GM18519 (cell line): ENCODE measurements around the gene SFTPB.

Source experiments
- ATAC-seq: cut with Tn5 transposase; IDR thresholded peaks from one replicate; pipeline ENCODE4 v1.9.1; 2021; ENCODE audit warnings: mild to moderate bottlenecking, moderate library complexity; ENCODE audit not compliant: unreplicated experiment, low FRiP score

Gene SFTPB

DNA sequence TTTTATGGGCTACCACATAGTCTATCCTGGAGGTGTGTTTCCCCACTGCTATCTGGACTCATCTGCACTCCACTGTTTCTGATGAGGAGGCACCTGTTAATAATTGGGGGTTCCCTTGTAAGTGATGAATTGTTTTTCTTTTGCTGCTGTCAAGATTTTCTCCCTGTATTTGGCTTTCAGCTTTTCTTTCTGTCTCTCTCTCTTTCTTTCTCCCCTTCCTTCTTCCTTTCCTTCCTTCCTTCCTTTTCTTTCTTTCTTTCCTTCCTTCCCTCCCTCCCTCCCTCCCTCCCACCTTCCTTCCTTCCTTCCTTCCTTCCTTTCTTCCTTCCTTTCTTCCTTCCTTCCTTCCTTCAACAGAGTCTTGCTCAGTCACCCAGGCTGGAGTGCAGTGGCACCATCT, 35.3 kb upstream of the SFTPB start:
- no peak for ATAC-seq

DNA sequence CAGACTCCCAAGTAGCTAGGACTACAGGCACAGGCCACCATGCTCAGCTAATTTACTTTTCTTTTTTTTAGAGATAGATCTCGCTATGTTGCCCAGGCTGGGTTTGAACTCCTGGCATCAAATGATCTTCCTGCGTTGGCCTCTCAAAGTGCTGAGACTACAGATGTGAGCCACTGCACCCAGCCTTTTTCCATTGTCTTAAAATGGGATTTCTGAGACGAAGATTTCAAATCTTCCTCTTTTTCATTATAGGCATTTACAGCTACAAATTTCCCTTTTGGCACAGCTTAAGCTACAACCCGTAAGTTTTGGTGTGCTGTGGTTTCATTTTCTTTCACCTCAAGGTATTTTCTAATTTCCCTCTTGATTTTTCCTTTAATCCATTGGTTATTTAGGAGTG, 34.8 kb upstream of the SFTPB start:
- ATAC-seq = no peak

DNA sequence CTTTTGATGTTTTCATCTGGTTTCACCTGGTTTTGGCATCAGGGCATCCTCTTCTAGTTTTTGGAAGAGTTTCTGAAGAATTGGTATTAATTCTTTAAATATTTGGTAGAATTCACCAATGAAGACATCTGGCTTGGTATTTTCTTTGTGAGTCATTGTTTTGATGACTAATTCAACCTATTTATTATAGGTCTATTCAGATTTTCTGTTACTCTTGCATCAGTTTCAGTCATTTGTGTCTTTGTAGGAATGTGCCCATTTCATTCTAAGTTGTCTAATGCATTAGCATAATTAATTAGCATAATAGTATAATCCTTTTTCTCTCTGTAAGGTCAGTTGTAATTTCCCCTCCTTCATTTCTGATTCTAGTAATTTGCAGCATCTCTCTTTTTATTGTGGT, 34.2 kb upstream of the SFTPB start:
- no peak for ATAC-seq

DNA sequence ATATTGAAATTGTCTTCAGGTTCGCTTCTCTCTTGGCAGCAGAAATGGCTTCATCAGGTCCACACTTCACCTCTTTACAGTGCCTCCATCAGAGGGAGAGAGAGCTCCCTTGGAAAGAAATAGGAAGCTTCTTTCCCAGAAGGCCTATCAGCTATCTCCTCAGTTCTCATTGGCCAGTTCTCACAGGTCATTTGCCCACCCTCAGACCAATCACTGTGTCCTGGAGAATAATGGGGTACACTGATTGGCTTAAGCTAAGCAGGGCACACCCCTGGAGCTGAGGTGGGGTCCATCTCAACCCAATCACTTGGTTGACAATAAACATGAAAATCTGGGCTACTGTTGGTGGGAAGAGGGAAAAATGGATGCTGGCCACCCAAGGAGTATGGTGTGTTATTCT, 31.3 kb upstream of the SFTPB start:
- ATAC-seq = no peak

DNA sequence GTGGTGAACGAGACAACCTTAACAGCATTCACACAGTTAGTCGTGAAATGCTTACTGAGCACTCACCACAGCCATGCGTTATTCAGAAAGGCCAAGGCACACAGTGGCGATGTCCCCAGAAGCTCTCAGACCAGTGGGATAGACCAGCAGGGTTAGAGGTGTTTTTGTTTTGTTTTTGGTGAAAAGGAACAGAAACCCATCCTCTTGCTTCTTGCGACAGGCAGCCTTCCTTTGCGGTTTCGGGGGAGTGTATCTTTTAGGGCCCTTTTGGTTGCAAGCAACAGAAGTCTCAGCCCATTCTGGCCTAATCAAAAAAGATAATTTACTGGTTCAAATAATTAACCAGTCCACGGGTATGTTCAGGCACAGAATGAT, 30.9 kb upstream of the SFTPB start:
- no peak for ATAC-seq

DNA sequence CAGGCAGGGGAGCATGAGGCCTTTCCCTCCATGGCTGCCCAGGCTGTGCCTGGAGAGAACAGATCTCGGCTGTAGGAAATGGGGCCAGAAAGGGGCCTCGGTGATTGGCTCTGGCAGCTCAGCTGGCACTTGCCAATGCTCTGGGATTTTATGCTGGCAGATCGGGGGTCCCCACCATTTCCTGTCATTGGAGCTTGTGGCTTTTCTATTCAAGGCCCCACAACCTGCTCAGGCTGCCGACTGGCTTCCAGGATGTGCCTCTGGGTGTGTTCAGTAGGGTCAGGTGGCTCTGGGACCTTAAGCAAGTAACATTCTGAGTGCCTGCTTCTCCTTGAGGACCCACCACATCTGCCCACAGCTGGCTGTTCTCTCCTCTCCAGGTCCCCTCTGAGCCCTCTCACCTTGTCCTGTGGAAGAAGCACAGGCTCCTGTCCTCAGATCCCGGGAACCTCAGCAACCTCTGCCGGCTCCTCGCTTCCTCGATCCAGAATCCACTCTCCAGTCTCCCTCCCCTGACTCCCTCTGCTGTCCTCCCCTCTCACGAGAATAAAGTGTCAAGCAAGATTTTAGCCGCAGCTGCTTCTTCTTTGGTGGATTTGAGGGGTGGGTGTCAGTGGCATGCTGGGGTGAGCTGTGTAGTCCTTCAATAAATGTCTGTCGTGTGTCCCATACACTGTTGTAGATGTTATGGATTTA, 30.3 kb upstream of the SFTPB start:
- no peak for ATAC-seq

DNA sequence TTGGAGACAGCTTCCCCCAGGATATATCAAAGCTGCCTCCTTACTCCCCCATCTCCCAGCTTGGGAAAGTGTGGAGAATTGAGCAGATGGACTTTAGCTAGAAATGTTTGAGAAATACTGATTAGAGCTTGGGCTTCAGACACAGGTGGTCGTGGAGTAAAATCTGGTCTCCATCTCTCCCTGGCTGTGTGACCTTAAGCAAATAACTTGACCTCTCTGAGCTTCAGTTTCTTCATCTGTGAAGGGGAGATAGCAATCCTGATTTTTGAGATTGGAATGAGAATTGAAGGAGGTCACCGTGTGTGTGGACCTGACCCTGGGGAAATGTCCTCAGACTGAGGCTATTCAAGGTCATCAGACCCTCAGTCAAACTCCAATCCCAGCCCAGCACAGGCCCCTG, 29.7 kb upstream of the SFTPB start:
- no peak for ATAC-seq

DNA sequence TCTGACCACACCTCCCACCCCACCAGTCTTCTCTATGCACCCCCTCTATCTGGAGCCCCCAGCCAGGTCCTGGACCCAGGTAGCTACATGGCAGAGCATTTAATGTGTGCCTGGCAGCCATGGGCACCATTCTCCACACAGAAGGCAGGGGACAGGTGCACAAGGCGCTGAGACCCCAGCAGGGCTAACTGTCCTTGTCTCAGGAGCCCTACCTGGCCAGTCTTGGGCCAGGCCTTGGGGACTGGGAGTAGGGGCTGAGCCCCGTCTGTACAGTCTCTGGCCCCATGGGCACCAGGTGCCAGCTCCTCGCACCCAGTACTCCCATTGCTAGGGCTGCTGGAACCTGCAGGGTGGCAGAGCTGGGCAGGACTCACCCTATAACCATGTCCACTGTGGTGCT, 29.1 kb upstream of the SFTPB start:
- no peak for ATAC-seq

DNA sequence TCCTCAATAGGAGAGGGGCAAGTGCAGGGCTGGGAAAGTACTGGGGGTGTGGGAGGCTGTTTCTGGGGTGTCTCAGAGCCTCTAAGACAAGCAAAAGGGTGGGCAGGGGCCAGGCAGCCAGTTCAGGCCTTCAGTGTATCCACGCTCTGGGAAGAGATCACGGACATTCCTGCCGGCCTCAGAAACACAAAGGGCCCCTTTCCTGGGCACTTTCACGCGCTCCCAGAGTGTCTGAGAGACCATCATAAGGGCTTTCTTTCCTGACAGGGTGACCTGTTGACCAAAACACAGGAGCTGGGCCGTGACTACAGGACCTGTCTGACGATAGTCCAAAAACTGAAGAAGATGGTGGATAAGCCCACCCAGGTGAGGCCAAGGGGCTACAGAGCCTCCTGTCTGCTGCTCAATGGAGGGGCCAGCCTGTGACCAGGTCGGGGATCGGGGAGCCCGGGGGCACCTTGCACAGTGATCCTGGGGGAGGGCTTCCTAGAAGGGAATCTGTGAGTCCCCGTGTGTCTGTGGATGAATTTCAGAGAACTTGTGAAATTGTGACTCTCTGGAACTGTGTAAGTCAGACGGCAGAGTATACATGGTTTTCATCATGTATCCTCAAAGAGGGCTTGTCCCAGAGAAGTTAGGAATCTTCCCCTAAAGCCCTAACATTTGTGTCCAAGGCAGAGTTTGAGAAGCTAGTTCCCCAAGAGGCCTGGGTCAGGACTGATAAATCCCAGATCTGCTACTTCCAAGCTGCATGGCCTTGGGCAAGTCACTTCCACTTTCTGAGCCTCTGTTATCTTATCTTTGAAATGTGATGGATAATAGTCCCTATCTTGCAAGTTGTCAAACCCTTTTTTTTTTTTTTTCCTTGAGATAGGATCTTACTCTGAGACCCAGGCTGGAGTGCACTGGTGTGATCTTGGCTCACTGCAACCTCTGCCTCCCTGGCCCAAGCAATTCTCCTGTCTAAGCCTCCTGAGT, 28.0 kb upstream of the SFTPB start:
- no peak for ATAC-seq

DNA sequence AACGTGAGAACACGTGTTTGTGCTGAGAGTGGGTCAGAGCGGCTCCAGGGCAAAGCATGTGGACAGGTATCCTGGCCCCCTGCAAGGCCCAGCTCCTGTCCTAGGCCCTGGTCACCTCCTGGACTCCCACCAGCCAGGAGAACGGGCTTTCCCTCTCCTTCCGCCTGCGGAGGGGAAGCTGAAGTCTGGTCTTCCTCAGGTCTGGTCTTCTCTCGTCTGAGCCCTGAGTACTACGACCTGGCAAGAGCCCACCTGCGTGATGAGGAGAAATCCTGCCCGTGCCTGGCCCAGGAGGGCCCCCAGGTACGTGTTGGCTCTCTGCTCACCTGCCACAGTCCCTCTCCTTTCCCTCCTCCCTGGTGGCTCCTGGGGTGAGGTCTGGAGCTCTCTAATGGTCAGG, 27.1 kb upstream of the SFTPB start:
- ATAC-seq = no peak

DNA sequence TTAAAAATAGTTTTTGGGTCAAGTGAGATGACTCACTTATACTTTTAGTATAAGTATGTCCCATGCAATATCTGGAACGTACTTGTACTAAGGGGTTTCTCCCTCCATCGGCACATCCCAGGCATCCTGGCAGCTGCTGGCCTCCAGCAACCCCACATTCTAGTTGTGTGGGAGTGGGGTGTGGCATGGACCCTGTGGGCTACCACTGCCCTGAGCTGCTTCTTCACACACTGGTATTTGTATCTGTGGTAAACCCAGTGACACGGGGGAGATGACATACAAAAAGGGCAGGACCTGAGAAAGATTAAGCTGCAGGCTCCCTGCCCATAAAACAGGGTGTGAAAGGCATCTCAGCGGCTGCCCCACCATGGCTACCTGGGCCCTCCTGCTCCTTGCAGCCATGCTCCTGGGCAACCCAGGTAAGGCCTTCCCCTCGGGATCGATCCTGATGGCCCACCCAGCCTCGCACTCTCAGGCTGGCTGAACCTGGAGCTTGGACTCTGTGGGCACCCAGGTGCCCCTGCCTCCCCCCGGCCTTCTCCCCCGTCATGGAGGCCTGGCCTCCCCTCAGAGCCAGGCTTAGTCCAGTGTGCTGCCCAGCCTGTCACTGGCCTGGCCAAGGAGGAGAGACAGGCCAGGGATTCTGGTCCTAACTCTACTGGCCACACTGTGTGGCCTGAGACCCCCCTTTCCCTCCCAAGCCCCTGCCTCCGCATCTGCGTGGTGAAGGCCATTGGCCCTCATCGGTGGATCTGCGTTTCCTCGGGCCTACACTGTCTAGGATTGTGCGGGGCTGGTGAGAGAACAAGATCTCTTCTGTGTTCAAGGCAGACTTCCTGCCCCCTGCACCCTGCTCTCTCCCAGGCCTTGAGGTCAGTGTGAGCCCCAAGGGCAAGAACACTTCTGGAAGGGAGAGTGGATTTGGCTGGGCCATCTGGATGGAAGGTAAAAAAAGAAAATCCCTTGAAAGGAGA, 26.3 kb upstream of the SFTPB start, which contains the start of gene GNLY:
Gene GNLY, plus strand, starts transcription at position 307 of the 974 bp plus-strand sequence. Its CDS starts 61 bp downstream, at position 368.
- ATAC-seq = no peak

DNA sequence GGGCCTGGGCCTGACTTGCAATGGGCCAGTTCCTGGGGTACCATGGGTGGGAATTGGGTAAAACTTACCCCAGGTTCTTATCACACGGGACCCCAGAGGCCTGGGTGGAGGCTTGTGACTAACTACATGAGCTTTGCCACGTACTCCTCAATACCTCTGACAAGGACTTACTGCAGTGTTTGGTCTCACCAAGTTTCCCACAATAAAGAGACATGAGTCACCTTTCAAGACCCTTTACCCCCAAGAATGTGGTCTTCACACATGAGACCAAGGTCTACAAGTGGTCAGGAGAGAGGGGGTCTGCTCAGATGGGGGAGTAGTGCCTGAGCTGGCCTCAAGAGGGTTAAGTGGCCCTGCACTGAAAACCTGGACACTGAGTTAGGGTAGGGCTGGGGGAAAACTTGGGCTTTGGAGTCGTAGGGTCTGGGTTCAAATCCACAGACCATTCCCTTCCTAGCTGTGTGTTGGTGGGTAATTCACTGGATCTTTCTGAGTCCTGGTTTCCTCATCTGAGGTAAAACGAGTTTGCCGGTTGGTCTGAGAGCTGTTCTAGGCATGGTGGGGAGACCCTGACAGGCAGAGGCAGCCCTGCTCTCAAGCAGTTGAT, 24.1 kb upstream of the SFTPB start:
- ATAC-seq = no peak

DNA sequence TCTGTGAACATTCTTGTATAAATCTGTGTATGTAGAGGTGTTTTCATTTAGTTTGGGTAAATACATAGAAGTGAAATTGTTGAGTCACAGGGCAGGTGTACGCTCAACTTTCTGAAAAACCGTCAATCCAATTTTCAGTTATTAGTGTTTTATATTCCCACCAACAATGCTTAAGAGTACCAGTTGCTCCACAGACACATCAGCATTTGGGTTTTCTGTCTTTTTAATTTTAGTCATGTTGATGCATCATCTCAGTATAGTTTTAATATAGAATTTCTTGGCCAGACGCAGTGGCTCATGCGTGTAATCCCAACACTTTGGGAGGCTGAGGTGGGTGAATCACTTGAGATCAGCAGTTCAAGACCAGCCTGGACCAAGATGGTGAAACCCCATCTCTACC, 22.9 kb upstream of the SFTPB start:
- ATAC-seq = no peak

DNA sequence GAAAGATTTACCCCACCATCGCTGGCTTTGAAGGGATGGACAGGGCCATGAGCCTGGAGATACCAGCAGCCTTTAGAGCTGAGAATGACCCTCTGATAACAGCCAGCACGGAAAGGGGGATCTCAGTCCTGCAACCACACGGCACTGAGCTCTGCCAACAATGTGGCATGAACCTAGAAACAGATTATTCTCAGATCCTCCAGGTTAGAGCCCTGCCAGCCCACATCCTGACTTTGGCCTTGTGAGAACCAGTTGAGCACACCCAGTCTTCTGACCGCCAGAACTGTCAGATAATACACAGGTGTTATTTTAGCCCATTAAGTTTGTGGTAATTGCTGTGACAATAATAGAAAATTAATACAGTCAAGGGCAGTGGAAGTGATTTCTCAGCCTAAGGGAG, 16.8 kb upstream of the SFTPB start:
- no peak for ATAC-seq

DNA sequence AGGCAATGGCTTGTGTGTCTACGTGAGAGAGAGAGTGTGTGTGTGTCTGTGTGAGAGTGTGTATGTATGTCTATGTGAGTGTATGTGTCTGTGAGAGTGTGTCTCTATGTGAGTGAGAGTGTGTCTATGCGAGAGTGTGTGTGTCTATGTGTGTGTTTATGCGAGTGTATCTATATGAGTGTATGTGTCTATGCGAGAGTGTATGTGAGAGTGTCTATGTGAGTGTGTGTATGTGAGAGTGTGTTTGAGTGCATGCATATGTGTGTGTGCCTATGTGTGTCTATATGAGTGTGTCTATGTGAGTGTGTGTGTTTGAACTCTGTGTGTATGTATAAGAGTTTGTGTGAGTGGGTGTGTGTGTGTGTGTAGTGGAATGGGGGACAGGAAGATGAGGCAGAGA, 16.4 kb upstream of the SFTPB start:
- ATAC-seq = no peak

DNA sequence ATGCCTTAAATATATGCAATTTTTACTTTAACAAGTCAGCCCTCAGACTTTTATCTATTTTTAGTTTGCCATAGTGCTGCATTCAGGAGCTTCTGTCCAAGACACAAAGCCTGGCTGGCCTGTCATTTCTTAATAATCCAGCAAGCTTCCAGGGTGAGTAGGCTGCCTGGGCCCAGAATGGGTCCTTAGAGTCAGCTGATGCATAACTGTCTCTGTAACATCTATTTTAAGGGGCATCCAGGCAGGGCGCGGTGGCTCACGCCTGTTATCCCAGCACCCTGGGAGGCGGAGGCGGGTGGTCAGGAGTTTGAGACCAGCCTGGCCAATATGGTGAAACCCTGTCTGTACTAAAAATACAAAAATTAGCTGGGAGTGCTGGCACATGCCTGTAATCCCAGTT, 14.4 kb upstream of the SFTPB start:
- ATAC-seq = no peak

DNA sequence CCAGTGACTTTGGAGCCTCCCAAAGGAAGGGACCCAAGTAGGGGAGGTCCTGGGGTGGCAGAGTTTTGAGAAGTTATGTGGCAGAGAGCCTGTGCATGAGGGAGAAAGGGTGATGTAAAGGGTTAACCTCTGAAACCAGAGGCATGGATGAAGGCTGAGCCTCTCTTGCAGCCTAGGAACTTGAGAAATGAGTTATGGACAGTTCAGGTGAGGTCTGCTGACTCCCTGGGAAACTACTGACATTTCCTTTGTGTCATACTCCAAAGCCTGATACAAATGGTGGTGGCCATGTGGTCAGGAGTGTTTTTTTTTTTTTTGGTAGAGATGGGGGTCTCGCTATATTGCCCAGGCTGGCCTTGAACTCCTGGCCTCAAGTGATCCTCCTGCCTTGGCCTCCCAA, 13.8 kb upstream of the SFTPB start:
- ATAC-seq = no peak

DNA sequence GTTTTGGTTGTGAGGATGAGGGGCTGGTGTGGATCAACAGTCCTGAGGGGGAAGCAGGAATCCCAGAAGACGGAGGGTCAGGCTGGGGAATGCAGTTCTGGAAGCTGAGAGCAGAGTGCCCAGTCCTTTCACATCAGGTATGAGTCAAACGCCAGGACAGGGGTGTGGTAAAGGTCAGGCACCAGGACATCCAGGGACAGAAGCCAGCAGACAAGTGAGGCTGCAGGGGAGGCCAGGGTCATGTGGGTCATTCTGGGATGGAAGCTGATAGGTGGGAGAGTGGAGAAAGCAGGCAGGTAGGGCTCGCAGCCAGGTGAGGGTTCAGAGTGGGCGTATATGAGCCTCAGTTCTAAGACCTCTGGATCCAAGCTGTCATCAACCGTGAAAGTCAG, 13.4 kb upstream of the SFTPB start:
- ATAC-seq = no peak

DNA sequence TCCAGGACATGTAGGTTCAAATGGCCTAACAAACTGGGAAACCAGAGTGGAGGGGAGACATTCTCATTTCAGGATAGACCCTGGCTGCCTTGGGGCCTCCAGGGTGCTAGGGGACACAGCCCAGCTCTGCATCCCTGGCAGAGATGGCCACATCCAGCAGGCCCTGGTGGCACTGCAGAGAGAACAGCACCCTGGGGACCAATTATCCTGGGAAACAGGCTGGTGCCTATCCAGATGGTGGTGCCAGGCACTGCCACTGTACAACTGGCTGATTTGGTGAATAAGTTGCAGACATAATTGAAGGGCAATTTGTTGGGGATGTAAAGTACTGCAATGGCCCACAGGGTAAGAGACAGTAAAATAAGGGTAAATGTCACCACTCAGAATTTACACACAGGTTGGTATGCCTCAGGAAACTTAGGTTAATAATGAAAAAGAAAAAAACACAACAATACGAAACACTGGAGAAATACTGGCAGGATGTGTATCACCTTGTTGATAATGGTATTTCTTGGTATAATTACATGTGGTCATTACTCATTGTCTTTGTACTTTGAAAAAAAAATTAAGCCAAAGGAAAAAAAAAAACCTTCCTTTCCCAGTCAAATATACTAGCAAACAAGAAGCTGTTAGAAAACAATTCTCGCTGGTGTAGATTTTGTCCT, 12.8 kb upstream of the SFTPB start:
- no peak for ATAC-seq
